NCI-H2171 (cell line): Measurements from ENCODE around the gene PKNOX1.
"Not testable (repeated sequence)": the region's sequence is repeated elsewhere in the genome, so short reads cannot be mapped to it uniquely, and the experiment has no call there.

Experiments
- DNase-seq: peaks from one replicate; lab custom pipeline; 2025; lab: John Stamatoyannopoulos, UW

PKNOX1 gene

DNA sequence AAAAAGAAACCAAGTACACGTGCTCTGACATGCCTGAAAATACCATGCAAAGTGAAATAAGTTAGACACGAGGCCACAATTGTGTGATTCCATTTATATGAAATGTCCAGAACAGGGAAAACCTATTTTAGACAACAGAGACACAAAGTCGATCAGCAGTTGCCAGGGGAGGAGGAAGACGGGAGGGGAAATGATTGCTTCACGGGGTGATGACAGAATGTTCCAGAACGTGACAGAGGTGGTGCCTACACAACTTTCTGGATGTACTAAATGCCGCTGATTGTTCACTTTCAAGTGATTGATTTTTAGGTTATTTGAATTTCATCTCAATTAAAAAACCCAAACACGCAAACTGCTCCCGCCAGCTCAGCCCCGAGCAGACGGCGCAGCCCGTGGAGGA, 78.8 kb downstream of the PKNOX1 start:
- DNase-seq, result not testable (repeated sequence)

DNA sequence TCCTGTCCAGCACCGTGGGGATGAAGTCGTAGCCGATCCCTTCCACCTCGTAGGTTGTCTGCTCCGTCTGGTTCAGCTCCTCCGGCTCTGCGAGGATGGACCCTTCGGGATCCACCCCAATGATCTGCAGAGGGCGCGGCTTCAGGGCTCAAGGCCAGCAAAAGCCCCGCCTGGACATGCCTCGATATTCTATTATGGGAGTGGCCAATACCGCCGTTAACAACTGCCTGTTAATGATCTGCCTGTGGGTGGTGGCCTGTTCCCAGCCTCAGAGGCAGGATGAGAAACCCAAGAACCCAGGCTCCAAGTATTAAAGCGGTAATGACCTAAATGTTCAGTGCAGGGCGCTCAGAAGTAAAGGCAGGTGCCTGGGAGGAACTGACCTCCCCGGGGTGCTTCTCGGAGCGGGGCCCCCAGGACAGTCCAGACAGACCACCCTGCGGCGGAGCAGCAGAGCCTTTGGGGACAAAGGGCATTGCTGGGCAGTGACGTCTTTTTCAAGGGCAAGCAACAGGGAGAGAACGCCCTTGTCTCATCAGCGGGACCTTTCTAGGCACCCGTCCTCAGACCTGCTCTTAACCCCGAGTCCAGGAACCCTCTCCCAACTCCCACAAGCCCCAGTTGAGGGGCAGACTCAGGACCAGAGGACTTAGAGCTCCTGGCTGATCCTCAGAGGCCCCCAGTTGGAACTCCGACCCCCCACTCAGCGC, 88.7 kb downstream of the PKNOX1 start:
- not testable (repeated sequence) for DNase-seq

- not testable (repeated sequence) for DNase-seq
Observed at GRCh38 chr21:43064265-43064917, 90.0 kb downstream of the PKNOX1 start.

DNA sequence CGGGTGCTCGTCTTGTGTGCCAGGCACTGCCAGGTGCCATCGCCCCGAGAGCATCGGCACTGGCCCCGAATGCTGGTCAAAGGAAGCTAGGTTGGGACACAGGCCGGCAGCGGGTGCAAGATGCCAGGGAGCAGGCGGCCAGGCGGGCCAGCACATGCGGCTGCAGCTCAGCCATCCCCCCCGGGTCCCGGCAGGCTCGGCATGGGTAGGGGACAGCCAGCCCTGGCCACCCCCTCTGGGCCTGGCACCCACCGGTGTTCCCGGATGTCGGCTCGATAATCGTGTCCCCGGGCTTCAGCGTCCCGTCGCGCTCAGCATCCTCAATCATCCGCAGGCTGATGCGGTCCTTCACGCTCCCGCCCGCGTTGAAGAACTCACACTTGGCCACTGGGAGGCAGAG, 91.6 kb downstream of the PKNOX1 start:
- not testable (repeated sequence) for DNase-seq

DNA sequence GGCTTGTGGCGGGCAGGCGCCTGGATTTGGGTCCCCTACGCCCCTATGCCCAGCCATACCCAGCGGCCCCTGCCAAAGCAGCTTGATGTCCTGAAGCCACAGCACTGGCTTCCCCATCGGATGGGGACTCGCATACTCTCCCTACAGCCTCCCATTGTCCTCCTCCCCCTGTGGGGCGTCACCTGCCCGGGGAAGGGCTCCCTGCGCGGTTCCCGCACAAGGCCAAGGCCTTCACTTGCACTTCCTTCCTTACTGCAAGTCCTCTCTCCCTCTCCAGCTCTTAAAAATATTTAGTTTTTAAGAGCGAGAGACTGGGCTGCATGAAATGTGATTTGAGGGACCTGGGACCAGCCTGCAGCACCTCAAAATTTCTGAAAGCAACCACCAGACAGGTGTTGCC, 92.3 kb downstream of the PKNOX1 start:
- not testable (repeated sequence) for DNase-seq

DNA sequence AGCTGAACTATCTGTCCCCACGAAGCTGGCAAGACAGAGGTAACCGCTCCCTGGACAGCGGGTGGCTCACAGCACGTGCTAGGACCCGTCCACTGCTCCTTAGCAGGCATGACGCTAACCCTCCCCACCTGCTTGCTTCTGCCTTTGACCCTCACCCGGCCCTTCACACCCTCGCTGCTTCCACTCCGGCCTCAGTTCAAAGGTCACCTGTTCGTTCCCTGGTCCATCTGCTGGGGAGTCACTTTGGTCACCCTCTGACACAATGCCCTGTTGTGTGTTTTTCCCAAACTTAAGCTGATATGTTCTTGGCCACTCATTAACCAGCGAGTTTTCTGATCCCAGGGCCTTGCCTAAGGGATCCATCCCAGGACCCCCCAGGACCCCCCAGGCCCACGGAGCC, 93.7 kb downstream of the PKNOX1 start:
- DNase-seq, result not testable (repeated sequence)

GRCh38 chr21:43069682-43070081, 95.3 kb downstream of the PKNOX1 start:
- not testable (repeated sequence) for DNase-seq

GRCh38 chr21:43072742-43073141, 98.4 kb downstream of the PKNOX1 start:
- DNase-seq, result not testable (repeated sequence)

DNA sequence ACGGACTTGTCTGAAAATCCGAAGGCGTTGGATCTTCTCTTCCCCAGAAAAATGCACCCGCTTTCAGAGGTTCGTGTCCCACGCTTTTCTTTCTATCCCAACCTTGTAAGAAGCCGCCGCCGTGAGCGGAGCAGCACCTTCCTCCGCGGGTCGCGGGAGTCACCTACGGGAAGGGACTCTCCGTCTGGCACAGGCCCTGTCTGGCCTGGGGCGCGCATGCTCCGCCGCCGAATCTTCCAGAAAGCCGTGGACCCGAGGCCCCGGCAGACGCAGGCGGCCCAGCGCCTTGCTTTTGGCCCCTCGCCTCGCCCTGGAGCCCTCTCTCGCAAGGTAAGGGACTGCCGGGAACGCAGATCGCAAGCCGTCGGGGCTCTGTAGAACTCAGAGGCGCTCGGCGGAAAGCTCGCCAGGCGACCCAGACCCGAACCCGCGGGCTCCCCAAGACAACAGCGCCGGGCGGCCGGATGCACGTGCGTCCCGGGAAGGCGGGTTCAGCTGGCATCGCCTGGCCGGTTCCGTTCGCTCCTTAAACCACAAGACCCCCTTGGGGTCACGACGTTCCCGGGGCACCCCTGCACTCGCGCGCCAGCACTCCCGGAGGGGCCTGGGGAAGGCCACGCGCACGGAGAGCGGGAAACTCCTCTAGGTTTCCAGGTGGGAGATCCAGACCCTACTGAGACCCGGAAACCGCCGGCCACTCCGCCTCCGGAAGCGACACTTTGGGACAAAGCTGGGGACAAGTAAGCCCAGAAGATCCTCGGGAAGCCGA, 100.2 kb downstream of the PKNOX1 start:
- not testable (repeated sequence) for DNase-seq

DNA sequence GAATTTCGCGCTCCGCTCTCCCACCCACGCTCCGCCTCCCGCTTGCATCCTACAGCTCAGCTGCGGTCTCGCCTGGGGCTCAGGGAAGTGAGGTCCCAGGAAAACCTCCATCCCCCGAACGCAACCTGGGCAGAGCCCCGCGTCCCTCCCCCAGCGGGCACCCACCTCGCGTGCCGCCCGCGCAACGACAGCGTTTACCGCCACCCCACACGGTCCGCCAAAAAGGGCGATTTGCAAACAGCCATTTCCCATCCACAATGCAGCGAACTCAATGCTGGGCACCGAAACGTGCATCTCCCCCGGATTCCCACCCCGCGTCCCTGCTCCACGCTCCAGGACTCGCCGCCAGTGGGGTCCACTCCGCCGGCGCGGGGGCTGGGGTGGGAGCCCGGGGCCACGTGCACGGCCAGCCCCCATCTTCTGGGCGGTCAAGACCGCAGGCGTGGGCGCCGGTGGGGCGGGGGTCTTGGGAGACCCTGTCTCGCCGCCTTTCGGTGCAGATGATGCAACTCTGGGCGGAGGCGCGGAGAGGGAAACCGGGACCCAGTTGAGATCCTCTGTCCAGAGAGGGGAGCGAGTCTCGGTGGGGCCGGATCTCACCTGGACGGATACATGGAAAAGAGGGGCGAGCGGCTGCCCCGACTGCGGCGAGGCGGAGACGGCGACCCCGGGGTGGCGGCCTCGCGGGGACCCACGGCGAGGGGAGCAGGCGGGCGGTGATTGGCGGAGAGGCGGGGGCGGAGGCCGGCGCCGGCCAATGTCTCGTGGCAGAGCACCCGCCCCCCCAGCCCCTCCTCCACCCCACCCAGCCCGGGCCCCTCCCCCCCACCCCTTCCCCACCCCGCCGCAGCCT, 101.0 kb downstream of the PKNOX1 start, which contains the start of gene CBS:
CBS (minus strand) TSS at position 666 of the 853 bp plus-strand sequence. CDS start 3,642 bp downstream, outside the sequence.
- DNase-seq, result not testable (repeated sequence)

DNA sequence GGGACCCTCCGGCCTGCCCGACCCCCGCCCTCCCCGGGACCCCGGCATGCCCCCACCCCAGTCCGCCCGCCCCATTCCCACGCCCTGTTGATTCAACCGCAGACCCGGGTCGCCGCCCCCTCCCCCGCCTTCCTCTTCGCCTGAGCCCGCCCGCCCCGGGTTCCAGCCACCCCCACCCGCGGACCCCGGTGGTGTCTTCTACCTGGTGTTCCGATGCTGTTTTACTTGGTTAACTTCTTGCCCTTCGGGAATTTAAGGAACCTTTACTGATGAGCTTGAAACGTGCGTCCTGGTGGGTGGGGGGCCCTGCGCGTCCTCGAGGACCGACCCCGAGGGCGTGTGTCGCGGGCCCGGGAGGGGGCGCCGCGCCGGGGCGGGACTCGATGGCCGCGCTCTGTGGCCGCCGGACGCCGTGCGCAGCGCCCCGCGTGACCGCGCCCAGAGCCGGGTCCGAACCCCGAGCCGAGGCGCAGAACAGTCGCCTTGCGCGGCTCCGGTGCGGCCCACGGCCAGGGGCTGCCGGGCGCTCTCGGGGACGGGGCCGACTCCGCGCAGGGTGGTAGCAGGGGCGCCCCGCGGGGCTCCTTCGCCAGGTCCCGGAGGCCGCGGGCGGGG, 101.8 kb downstream of the PKNOX1 start:
- DNase-seq, result not testable (repeated sequence)

DNA sequence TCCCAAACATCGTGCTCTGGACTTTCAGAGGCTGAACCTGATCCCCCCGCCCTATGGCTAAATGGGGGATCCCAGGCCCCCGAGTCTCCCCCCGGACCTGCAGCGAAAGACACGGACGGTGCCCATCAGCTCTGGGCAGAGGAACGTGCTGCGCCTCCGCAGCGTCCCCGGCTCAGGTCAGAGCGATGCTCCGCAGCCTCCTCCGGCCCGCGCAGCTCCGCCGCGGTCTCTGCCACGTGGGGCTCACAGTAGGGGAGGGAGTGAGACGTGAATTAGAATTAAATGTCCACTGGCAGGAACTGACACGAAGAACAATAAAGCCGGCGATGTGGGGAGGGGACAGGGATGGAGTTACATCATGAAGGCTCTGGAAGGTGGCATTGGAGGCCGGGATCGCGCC, 102.3 kb downstream of the PKNOX1 start:
- not testable (repeated sequence) for DNase-seq

GRCh38 chr21:43082587-43083300, 108.4 kb downstream of the PKNOX1 start:
- not testable (repeated sequence) for DNase-seq
